Measurements from ENCODE around the gene PIP5K1C. TPM values are rescaled to one million over a fixed set of nuclear protein-coding genes. Genes with fewer than 3 reads are reported as not detected.

PIP5K1C gene
- total RNA-seq, 1 experiment from 2014 or later, result 11.8 TPM

DNA sequence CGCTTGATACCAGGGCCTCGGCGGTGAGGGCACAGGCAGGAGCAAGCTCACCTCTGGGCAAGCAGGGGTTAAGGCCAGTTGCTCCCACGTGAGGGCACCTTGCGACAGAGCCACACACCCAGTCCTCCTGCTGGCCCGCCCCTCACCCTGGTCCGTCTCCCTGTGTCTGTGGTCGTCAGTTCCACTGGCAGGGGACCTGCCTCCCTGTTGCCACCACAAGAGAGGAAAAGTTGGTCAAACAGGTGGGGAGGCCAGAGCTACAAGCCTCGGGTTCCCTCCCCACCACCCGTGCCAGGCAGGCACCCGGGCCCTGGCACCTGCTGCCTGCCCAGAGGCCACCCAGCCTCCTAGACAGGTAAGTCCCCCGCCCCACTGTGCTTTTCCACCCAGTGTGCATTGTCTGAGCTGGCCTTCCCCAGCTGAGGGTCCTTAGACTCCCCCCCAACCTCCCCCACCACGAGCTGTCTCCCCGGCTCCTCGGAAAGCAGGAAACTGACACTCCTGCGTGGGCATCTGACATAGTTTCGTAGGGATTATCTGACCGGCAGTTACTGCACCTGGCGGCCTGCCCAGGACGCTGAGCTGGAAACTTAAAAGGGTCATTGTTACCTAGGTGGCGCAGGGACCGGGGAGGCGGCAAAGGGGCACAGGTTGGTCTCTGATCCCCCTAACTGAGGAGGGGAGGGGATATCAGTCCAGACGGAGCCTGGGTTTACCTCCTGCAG, 8.1 kb upstream of the PIP5K1C start, which contains the start of gene TJP3:
Gene TJP3, plus strand, starts transcription at position 178 of the 725 bp plus-strand sequence. CDS start 20,049 bp downstream, outside the sequence.
- DNase-seq, result no peak
- H3K27ac ChIP-seq, result no peak within 1 kb of the TSS
- no peaks in the 10 kb centered on the region for H3K9me3 ChIP-seq (replicated peaks)
- no peaks in the 10 kb centered on the region for H3K36me3 ChIP-seq
- no peak within 1 kb of the TSS for H3K4me3 ChIP-seq
- H3K27me3 ChIP-seq, result peaks cover 27% of the 10 kb centered on the region
- H3K4me1 ChIP-seq, result no peaks in the 10 kb centered on the region

DNA sequence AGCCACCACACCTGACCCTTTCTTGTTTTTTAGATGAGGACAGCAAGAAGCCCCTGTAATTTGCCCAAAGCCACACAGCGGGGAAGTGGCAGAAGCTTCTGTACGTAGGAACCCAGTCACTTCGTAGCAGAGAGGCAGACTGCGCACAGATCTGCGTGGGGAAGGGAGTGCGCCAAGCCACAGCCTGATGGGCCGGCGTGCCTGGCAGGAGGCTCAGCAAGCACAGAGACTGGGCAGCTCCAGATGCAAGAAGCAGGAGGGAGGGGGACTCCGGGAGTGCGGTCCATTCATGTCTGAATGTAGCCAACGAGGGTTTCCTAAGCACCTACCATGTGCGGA, 7.6 kb upstream of the PIP5K1C start:
- no peak overlapping the region for H3K4me3 ChIP-seq
- H3K4me1 ChIP-seq, result no peaks in the 10 kb centered on the region
- peaks cover 24% of the 10 kb centered on the region for H3K27me3 ChIP-seq
- no peaks in the 10 kb centered on the region for H3K36me3 ChIP-seq
- no peaks in the 10 kb centered on the region for H3K9me3 ChIP-seq (replicated peaks)
- DNase-seq, result no peak
- no peak overlapping the region for H3K27ac ChIP-seq

DNA sequence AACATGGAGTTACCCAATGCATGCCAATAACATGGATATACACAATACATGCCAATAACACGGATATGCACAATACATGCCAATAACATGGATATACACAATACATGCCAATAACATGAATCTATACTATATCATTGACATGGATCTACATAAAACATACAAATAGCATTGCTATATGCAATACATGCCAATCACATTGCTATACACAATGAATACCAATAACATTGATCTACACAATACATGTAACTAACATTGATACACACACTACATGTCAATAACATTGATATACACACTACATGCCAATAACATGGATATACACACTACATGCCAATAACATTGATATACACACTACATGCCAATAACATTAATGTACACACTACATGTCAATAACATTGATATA, 932 bp upstream of the PIP5K1C start:
- no peaks in the 10 kb centered on the region for H3K36me3 ChIP-seq
- H3K4me3 ChIP-seq, result no peak overlapping the region
- H3K27me3 ChIP-seq, result no peaks in the 10 kb centered on the region
- no peaks in the 10 kb centered on the region for H3K9me3 ChIP-seq (replicated peaks)
- H3K4me1 ChIP-seq, result no peaks in the 10 kb centered on the region
- H3K27ac ChIP-seq, result no peak overlapping the region
- DNase-seq, result no peak

DNA sequence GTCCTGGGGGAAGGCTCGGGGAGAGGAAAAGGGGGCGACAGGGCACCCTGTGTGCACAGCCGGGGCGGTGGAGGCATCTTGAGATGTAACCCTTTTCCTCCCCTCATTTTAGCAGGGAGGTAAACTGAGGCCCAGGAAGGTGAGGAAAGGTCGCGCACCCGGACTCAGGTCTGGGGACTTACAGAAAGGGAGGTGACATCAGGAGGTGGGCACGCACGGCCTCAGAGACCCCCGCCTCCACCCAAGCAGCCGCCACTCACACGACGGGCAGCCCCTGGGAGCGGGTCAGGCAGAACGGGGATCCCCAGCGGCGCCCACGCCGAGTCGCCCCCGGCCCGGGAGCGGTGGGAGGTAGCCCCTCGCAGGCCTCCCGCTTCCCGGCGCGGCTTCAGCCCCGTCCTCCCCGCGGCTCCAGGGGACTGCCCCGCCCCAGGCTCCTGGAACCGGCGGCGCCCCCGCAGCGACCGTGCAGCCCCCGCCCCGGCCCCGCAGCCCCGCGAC, 477 bp downstream of the PIP5K1C start:
- no peaks in the 10 kb centered on the region for H3K9me3 ChIP-seq (replicated peaks)
- H3K36me3 ChIP-seq, result no peaks in the 10 kb centered on the region
- peak overlapping the region; percentile 68 for H3K4me3 ChIP-seq
- no peaks in the 10 kb centered on the region for H3K4me1 ChIP-seq
- no peaks in the 10 kb centered on the region for H3K27me3 ChIP-seq
- H3K27ac ChIP-seq, result no peak overlapping the region
- DNase-seq, result no peak

DNA sequence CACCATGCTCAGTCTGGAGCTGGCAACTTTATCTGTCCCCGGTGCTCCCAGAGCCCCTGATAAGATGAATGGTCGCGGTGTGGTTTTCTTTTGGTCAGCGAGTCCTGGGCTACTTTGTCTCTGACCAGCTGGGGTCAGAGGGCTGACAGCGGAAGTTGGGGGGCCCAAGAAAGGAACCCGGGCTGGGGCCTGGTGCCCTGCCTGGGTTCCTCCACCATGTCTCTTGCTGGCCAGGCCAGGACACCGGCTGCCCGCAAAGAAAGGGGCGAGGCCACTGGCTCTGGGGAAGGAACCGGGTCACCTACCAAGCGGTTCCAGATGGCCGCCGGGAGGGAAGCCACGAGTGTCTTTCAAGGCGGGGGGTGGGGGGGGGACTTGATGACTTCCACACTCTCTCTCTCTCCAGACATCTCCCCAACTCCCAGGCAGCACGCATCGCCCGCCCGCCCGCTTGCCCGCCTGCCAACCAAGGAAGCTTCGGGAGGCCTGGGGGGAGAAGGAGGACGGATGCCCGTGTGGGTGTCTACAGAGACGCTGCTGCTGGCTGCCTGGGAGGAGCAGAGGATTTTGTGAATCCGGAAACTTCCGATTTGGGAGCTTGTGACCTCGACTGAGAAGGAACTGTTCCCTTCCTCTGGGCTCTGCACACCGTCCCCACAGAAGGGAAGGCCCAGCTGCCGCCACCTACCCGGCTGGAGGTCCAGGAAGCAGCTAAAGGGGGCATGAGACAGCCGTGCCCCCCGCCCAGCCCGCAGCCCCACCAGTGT, 1.1 kb downstream of the PIP5K1C start:
- DNase-seq, result peak in 1 of 2 experiments; percentile 52
- no peak overlapping the region for H3K27ac ChIP-seq
- H3K9me3 ChIP-seq (replicated peaks), result no peaks in the 10 kb centered on the region
- H3K36me3 ChIP-seq, result no peaks in the 10 kb centered on the region
- no peaks in the 10 kb centered on the region for H3K27me3 ChIP-seq
- peak overlapping the region; percentile 68 for H3K4me3 ChIP-seq
- H3K4me1 ChIP-seq, result no peaks in the 10 kb centered on the region

DNA sequence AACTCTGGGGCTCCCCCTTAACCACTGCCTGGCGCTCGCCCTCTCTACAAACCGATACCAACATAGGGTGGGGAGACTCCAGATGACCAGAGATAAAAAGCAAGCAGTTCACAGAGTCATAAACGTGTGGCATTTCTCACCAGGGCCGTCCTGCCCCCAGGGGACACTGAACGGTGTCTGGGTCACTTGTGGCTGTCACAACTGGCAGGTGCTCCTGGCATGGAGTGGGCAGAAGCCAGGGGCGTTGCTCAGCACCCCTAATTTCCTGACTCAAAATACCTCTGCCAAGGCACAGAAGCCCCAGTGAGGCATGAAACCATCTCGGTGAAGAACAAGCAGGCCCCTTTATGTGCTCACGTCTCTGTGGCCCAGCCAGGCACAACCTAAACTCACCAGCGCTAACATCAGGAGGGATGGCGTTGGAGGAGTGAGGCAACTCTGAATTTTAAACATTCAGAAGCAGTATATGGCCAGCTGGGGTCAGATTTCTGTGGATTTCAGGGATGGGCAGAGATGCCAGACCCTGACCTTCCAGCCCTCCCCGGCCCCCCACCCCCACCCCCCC, 1.8 kb downstream of the PIP5K1C start:
- Histone ChIP-seq H3K4me3 (no peak overlapping the region), H3K27me3 (no peaks in the 10 kb centered on the region), H3K4me1 (peaks cover 3% of the 10 kb centered on the region; the same call in 1 of the 2 replicates), H3K27ac (no peak overlapping the region), H3K36me3 (no peaks in the 10 kb centered on the region), H3K9me3 (replicated peaks) (no peaks in the 10 kb centered on the region)
- DNase-seq, result no peak

DNA sequence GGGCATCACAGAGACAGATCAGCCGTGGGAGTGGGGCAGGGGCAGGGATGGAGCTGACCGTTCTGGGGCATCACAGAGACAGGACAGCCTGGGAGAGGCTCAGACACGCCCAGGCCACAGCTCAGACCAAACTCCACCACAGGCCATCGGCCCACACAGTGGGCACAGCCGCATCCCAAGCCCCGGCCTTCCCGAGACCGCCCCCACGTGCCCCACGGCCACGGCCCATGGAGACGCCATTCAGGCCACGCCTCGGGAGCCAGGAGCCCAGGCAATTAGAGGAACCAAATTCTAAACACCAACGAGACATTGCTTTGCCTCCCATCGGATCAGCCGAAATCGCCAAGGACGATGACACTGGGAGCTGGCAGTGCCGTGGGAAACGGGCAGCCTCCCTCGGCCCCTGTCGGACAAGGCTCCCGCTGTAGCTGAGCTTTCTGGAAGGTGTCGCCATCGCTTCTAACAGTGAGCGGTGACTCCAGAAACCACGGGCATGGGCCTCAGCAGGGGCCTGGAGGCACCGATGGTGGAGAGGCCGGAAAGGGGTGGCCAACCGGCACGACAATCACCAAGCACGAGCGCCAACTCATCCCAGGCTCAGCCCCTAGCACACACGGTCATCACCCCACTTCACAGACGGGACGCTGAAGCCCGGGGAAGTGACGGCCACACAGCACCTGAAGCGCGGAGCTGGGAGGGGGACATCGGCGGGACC, 2.4 kb downstream of the PIP5K1C start:
- no peaks in the 10 kb centered on the region for H3K27me3 ChIP-seq
- no peak overlapping the region for H3K4me3 ChIP-seq
- H3K9me3 ChIP-seq (replicated peaks), result no peaks in the 10 kb centered on the region
- H3K4me1 ChIP-seq, result peaks cover 3% of the 10 kb centered on the region
- H3K36me3 ChIP-seq, result no peaks in the 10 kb centered on the region
- no peak for DNase-seq
- no peak overlapping the region for H3K27ac ChIP-seq

DNA sequence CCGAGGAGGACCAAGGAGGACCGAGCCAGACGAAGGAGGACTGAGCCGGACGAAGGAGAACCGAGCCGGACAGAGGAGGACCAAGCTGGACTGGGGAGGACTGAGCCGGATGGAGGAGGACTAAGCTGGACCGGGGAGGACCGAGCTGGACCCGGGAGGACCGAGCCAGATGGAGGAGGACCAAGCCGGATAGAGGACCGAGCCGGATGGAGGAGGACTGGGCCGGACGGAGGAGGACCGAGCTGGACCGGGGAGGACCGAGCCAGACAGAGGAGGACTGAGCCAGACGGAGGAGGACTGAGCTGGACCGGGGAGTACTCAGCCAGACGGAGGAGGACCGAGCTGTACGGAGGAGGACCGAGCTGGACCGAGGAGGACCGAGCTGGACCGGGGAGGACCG, 3.2 kb downstream of the PIP5K1C start:
- H3K27me3 ChIP-seq, result no peaks in the 10 kb centered on the region
- no peak overlapping the region for H3K4me3 ChIP-seq
- DNase-seq, result no peak
- no peak overlapping the region for H3K27ac ChIP-seq
- H3K36me3 ChIP-seq, result no peaks in the 10 kb centered on the region
- peaks cover 3% of the 10 kb centered on the region for H3K4me1 ChIP-seq
- H3K9me3 ChIP-seq (replicated peaks), result no peaks in the 10 kb centered on the region

DNA sequence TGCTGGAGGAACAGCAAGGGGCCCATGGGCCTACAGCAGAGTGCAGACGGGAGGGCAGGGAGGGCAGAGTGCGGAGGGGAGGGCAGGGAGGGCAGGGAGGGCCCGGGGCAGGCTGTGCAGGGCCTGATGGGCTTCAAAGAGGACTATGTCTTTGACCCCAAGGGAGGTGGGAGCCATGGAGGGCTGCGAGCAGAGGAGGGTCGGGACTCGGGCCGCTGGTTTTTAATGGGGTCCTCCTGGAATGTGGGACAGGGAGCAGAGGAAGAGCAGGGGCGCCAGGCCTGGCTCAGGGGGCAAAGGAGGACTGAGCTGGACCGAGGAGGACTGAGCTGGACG, 3.6 kb downstream of the PIP5K1C start:
- no peaks in the 10 kb centered on the region for H3K27me3 ChIP-seq
- no peaks in the 10 kb centered on the region for H3K36me3 ChIP-seq
- H3K9me3 ChIP-seq (replicated peaks), result no peaks in the 10 kb centered on the region
- H3K27ac ChIP-seq, result no peak overlapping the region
- H3K4me1 ChIP-seq, result peaks cover 3% of the 10 kb centered on the region
- DNase-seq, result no peak
- no peak overlapping the region for H3K4me3 ChIP-seq

DNA sequence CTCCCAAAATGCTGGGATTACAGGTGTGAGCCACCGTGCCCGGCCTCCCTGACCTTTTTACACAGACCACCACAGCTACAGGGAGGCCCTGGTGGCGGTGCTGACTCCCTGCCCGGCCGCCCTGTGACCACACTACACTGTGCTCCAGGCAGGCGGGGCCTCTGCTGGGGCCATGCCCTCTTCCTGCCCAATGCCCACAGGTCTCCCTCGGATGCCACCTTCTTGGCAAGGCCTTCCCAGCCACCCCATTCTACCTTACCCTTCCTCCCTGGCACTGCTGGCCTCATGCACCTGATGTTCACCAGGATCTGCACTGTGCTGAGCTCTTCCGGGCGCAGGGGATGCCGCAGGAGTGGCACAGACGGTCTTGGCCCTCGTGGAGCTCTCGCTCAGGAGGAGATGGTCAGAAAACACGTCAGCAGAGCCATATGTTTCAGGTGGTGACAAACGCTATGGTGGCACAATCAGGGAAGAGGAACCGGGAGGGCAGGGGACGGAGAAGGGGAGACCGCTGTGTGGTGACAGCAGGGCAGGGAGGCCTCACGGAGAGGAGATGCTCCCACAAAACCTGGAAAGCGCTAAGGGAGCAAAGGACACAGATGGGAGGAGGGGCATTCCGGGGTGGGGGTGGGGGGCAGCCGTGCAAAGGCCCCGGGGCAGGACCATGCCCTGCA, 4.1 kb downstream of the PIP5K1C start:
- no peak for DNase-seq
- Histone ChIP-seq H3K4me1 (peaks cover 3% of the 10 kb centered on the region), H3K4me3 (no peak overlapping the region), H3K9me3 (replicated peaks) (no peaks in the 10 kb centered on the region), H3K36me3 (no peaks in the 10 kb centered on the region), H3K27ac (no peak overlapping the region), H3K27me3 (no peaks in the 10 kb centered on the region)

DNA sequence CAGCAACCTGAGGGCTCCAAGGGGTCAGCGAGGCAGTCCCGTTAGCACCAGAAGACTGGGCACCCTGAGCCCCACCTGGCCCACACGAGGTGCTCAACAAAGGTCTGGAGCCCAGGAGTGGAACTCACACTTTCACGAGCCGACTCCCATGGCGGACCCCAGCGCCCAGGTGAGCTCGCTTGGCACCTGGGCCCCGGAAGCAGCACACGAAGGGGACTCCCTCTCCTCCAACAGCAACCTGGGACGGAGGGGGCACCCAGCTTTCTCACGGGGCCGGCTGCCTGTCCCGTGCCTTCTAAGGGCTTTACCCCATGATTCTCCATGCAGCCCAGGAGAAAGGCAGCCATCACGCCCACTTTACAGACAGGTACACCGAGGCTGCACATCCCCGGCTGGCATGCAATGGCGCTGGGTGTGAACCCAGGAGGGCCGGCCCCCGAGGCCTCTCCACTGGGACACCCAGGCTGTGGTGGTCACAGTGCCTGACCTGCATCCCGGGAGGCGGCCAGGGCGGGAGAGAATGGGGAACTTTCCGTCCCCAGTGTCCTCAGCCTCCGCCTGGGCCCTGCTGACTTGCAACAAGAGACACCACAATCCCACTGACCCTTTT, 5.0 kb downstream of the PIP5K1C start:
- Histone ChIP-seq H3K4me3 (no peak overlapping the region), H3K4me1 (peaks cover 3% of the 10 kb centered on the region), H3K27ac (no peak overlapping the region), H3K27me3 (no peaks in the 10 kb centered on the region), H3K9me3 (replicated peaks) (no peaks in the 10 kb centered on the region), H3K36me3 (no peaks in the 10 kb centered on the region)
- DNase-seq, result no peak

DNA sequence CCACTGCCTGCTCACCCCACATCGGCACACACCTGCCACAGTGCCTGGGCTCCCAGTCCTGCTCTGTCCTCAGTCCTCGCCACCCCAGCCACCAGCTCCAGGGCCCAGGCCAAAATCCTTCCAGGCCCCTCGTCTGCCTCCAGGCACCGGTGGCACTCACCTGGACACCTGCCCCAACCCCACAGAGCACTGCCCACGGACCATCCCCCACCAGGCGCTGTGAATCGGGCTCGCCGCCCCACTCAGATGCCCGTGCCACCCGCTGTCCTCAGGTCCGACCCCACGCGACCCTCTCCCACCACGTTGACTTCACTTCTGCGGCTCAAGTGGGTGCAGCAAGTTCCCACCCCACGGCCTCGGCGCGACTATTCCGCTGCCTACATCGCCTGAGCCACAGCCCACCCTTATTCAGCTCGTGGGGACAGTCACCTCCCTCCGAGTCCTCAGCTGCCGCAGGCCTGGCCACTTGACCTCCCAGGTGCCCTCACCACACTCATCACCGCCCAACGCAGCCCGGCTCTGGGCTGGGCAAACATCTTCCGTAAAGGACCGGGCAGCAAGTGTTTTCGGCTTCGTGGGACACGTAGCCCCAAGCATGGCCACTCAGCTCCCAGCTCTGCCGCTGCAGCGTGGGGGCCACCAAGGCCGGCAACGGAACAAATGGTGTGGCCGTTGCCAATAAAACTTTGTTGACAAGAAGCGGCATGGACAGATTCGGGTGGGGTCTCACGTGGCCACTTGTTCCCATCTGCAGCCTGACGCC, 5.7 kb downstream of the PIP5K1C start:
- Histone ChIP-seq H3K9me3 (replicated peaks) (no peaks in the 10 kb centered on the region), H3K36me3 (no peaks in the 10 kb centered on the region), H3K4me1 (peaks cover 3% of the 10 kb centered on the region), H3K27me3 (no peaks in the 10 kb centered on the region), H3K27ac (no peak overlapping the region), H3K4me3 (no peak overlapping the region)
- DNase-seq, result no peak

DNA sequence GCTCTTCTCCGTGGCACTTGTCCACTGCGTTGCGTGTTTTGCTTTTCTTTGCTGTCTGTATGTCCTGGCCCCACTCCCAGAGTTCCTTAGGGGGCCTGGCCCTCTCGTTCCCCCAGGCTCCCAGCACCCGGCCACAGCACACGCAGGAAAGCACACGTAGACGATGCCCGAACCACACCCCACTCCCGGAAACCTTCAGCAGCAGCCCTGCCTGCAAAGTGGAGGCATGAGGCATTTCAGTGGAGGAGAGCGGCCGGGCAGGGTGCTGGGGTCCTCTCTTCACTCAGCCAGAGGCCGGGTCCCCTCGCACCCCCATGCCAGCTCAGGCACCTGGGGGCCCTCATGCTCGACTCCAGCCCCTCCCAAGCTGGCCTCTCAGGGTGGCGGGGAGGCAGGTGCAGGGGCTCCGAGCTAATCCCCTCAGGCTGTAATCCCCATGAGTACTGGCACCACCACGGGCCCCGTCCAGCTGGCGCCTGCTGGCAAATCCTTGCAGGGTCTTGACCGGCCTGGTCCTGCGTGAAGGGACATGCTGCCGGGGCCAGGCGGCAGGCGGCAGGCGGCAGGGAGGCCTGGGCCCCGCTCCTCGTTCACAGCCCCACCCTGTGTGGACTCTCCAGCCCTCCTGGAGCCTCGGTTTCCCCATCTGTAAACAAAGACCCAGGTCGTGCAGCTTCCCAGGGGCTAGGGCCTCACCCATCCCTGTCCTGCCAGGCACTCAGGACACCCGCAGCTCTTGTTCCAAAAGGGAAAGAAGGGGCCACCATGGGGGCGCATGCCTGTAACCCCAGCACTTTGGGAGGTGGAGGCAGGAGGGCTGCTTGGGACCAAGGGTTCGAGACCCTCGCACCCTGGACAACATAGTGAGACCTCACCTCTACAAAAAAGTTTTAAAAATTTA, 7.0 kb downstream of the PIP5K1C start:
- Histone ChIP-seq H3K4me3 (no peak overlapping the region), H3K36me3 (no peaks in the 10 kb centered on the region), H3K4me1 (peaks cover 3% of the 10 kb centered on the region), H3K27ac (peak overlapping the region; percentile 44; the same call in 1 of the 2 replicates), H3K27me3 (no peaks in the 10 kb centered on the region), H3K9me3 (replicated peaks) (no peaks in the 10 kb centered on the region)
- DNase-seq, result peak; percentile 63 to 65

All from SJCRH30 (cell line).